NOMO-1 treated with dmso at 0.1 percent for 144 hours (cell line): Measurements from ENCODE around the gene COL19A1.

Source experiments
- DNase-seq: peaks from one replicate; lab custom pipeline; 2025; ENCODE audit not compliant: unreplicated experiment; lab: John Stamatoyannopoulos, UW

The COL19A1 gene

GRCh38 chr6:70051197-70052124, 185.1 kb downstream of the COL19A1 start:
- no peak for DNase-seq

GRCh38 chr6:70059039-70059719, 192.8 kb downstream of the COL19A1 start:
- DNase-seq: no peak

- DNase-seq: no peak
Observed at GRCh38 chr6:70060680-70061079, 194.3 kb downstream of the COL19A1 start.

- DNase-seq: no peak
Observed at GRCh38 chr6:70061546-70061945, 195.2 kb downstream of the COL19A1 start.

GRCh38 chr6:70062010-70062409, 195.7 kb downstream of the COL19A1 start:
- DNase-seq: no peak

GRCh38 chr6:70072540-70073179, 206.3 kb downstream of the COL19A1 start:
- no peak for DNase-seq

- DNase-seq: no peak
Observed at GRCh38 chr6:70073637-70074036, 207.3 kb downstream of the COL19A1 start.

- no peak for DNase-seq
Observed at GRCh38 chr6:70079241-70079640, 212.9 kb downstream of the COL19A1 start.

GRCh38 chr6:70080443-70081070, 214.2 kb downstream of the COL19A1 start:
- DNase-seq: no peak

- DNase-seq: no peak
Observed at GRCh38 chr6:70082830-70083229, 216.5 kb downstream of the COL19A1 start.

GRCh38 chr6:70086806-70087205, 220.4 kb downstream of the COL19A1 start:
- DNase-seq: no peak

- no peak for DNase-seq
Observed at GRCh38 chr6:70094156-70094555, 227.8 kb downstream of the COL19A1 start.

GRCh38 chr6:70099732-70100131, 233.4 kb downstream of the COL19A1 start:
- DNase-seq: no peak

- no peak for DNase-seq
Observed at GRCh38 chr6:70103798-70104197, 237.4 kb downstream of the COL19A1 start.

- no peak for DNase-seq
Observed at GRCh38 chr6:70107852-70108629, 241.7 kb downstream of the COL19A1 start.

- DNase-seq: no peak
Observed at GRCh38 chr6:70110126-70111022, 244.0 kb downstream of the COL19A1 start.

- no peak for DNase-seq
Observed at GRCh38 chr6:70111737-70112136, 245.4 kb downstream of the COL19A1 start.

- DNase-seq: no peak
Observed at GRCh38 chr6:70112716-70113115, 246.4 kb downstream of the COL19A1 start.

GRCh38 chr6:70113171-70113570, 246.8 kb downstream of the COL19A1 start:
- no peak for DNase-seq
